ENCODE results near the gene COA1. TPM values are rescaled to one million over a fixed set of nuclear protein-coding genes. Genes with fewer than 3 reads are reported as not detected.

The COA1 gene
- total RNA-seq, 6 experiments from 2014 or later = 52.5 to 61.5 (median 57.3) TPM

- Mint-ChIP-seq H3K27ac (peak overlapping the region; percentile 97), H3K4me1 (ENCODE audit: low read depth) (peaks cover 73% of the 10 kb centered on the region), H3K9me3 (no peaks in the 10 kb centered on the region), H3K36me3 (ENCODE audit: low read depth) (peaks cover 42% of the 10 kb centered on the region), H3K27me3 (ENCODE audit: insufficient read depth) (no peaks in the 10 kb centered on the region), H3K4me3 (peak overlapping the region; percentile 30)
- no peak for DNase-seq
- no peak for TF ChIP-seq CTCF (IDR thresholded peaks at IDR 0.05)
Observed at GRCh38 chr7:43659549-43659896, 69.8 kb downstream of the COA1 start.

- Mint-ChIP-seq H3K36me3 (ENCODE audit: low read depth) (peaks cover 47% of the 10 kb centered on the region), H3K4me3 (peak overlapping the region; percentile 59), H3K27me3 (ENCODE audit: insufficient read depth) (no peaks in the 10 kb centered on the region), H3K9me3 (no peaks in the 10 kb centered on the region), H3K27ac (peak overlapping the region; percentile 97), H3K4me1 (ENCODE audit: low read depth) (peaks cover 75% of the 10 kb centered on the region)
- TF ChIP-seq CTCF (IDR thresholded peaks at IDR 0.05) = no peak
- peak; percentile 90 for DNase-seq
Observed at GRCh38 chr7:43658718-43659548, 70.4 kb downstream of the COA1 start.

- H3K4me1 Mint-ChIP-seq (ENCODE audit: low read depth) = peaks cover 73% of the 10 kb centered on the region
- peak overlapping the region; percentile 62; the same call in 1 of the 2 replicates for H3K27ac Mint-ChIP-seq
- no peaks in the 10 kb centered on the region for H3K27me3 Mint-ChIP-seq (ENCODE audit: insufficient read depth)
- peaks cover 48% of the 10 kb centered on the region for H3K36me3 Mint-ChIP-seq (ENCODE audit: low read depth)
- DNase-seq = no peak
- no peak for TF ChIP-seq CTCF (IDR thresholded peaks at IDR 0.05)
- H3K4me3 Mint-ChIP-seq = no peak overlapping the region; the same call in 1 of the 2 replicates
- H3K9me3 Mint-ChIP-seq = no peaks in the 10 kb centered on the region
Observed at GRCh38 chr7:43656997-43657396, 72.3 kb downstream of the COA1 start.

GRCh38 chr7:43655584-43655983 lies 73.7 kb downstream of the COA1 start:
- Mint-ChIP-seq H3K36me3 (ENCODE audit: low read depth) (peaks cover 50% of the 10 kb centered on the region), H3K27ac (no peak overlapping the region), H3K9me3 (no peaks in the 10 kb centered on the region), H3K4me3 (no peak overlapping the region), H3K4me1 (ENCODE audit: low read depth) (peaks cover 82% of the 10 kb centered on the region), H3K27me3 (ENCODE audit: insufficient read depth) (no peaks in the 10 kb centered on the region; the same call in 1 of the 2 replicates)
- no peak for DNase-seq
- TF ChIP-seq CTCF (IDR thresholded peaks at IDR 0.05) = no peak

- H3K27ac Mint-ChIP-seq = peak overlapping the region; percentile 24
- H3K4me3 Mint-ChIP-seq = no peak overlapping the region
- H3K36me3 Mint-ChIP-seq (ENCODE audit: low read depth) = peaks cover 50% of the 10 kb centered on the region
- no peaks in the 10 kb centered on the region for H3K9me3 Mint-ChIP-seq
- DNase-seq = no peak
- H3K4me1 Mint-ChIP-seq (ENCODE audit: low read depth) = peaks cover 82% of the 10 kb centered on the region
- H3K27me3 Mint-ChIP-seq (ENCODE audit: insufficient read depth) = no peaks in the 10 kb centered on the region; the same call in 1 of the 2 replicates
- no peak for TF ChIP-seq CTCF (IDR thresholded peaks at IDR 0.05)
Observed at GRCh38 chr7:43653891-43654504, 75.3 kb downstream of the COA1 start.
